Nephron progenitor cell (in vitro differentiated cells): ENCODE data around the gene VGLL4.

Experiments
- DNase-seq: peaks from one replicate; pipeline ENCODE4 v3.0.0; 2021
- H3K27ac Mint-ChIP-seq: 2 replicates; pipeline ENCODE4 v1.8.0; 2021; ENCODE audit warnings: mild to moderate bottlenecking, moderate library complexity, mixed read lengths
- H3K27me3 Mint-ChIP-seq: 2 replicates; pipeline ENCODE4 v1.8.0; 2021; ENCODE audit warnings: mild to moderate bottlenecking, low read depth, mixed read lengths; ENCODE audit not compliant: poor library complexity
- H3K36me3 Mint-ChIP-seq: 2 replicates; pipeline ENCODE4 v1.8.0; 2021; ENCODE audit warnings: low read depth, mixed read lengths
- H3K4me1 Mint-ChIP-seq: 2 replicates; pipeline ENCODE4 v1.8.0; 2021; ENCODE audit warnings: mixed read lengths
- H3K4me3 Mint-ChIP-seq: 2 replicates; pipeline ENCODE4 v1.8.0; 2021; ENCODE audit warnings: mild to moderate bottlenecking, moderate library complexity, mixed read lengths
- H3K9me3 Mint-ChIP-seq: 2 replicates; pipeline ENCODE4 v1.8.0; 2021; ENCODE audit warnings: mild to moderate bottlenecking, moderate library complexity, mixed read lengths
- CTCF ChIP-seq: fragments of 200-600 bp; sonication (generic); IDR thresholded peaks from 2 replicates; pipeline ENCODE4 v1.5.0; 2021; ENCODE audit warnings: antibody characterized with exemption

VGLL4 gene

GRCh38 chr3:11641316-11641682, 2.4 kb downstream of the VGLL4 start:
- TF ChIP-seq CTCF: no peak
- Mint-ChIP-seq H3K4me3 (peak overlapping the region; percentile 97), H3K27ac (peak overlapping the region; percentile 100), H3K9me3 (no peaks in the 10 kb centered on the region), H3K4me1 (peaks cover 73% of the 10 kb centered on the region), H3K27me3 (no peaks in the 10 kb centered on the region), H3K36me3 (peaks cover 3% of the 10 kb centered on the region)
- no peak for DNase-seq

GRCh38 chr3:11640009-11640673, 3.6 kb downstream of the VGLL4 start:
- no peaks in the 10 kb centered on the region for H3K27me3 Mint-ChIP-seq
- peak overlapping the region; percentile 73 for H3K27ac Mint-ChIP-seq
- H3K36me3 Mint-ChIP-seq: peaks cover 8% of the 10 kb centered on the region

GRCh38 chr3:11638495-11639358, 5.0 kb downstream of the VGLL4 start:
- no peak for TF ChIP-seq CTCF
- peak overlapping the region; percentile 97 for H3K4me3 Mint-ChIP-seq
- H3K9me3 Mint-ChIP-seq: no peaks in the 10 kb centered on the region
- DNase-seq: peak; percentile 35
- peaks cover 80% of the 10 kb centered on the region for H3K4me1 Mint-ChIP-seq
- no peaks in the 10 kb centered on the region for H3K27me3 Mint-ChIP-seq
- peaks cover 20% of the 10 kb centered on the region for H3K36me3 Mint-ChIP-seq
- H3K27ac Mint-ChIP-seq: peak overlapping the region; percentile 99

More at GRCh38 chr3:11640009-11640673, 3.6 kb downstream of the VGLL4 start:
- no peak for TF ChIP-seq CTCF
- no peaks in the 10 kb centered on the region for H3K9me3 Mint-ChIP-seq
- H3K4me3 Mint-ChIP-seq: peak overlapping the region; percentile 97
- no peak for DNase-seq
- peaks cover 79% of the 10 kb centered on the region for H3K4me1 Mint-ChIP-seq

- Mint-ChIP-seq H3K4me3 (peak overlapping the region; percentile 97), H3K36me3 (peaks cover 27% of the 10 kb centered on the region), H3K27ac (peak overlapping the region; percentile 99), H3K4me1 (peaks cover 85% of the 10 kb centered on the region), H3K27me3 (no peaks in the 10 kb centered on the region), H3K9me3 (no peaks in the 10 kb centered on the region)
- no peak for TF ChIP-seq CTCF
- DNase-seq: no peak
Measured at GRCh38 chr3:11637901-11638458, 5.7 kb downstream of the VGLL4 start.

- no peak for TF ChIP-seq CTCF
- Mint-ChIP-seq H3K4me1 (peaks cover 94% of the 10 kb centered on the region), H3K4me3 (peak overlapping the region; percentile 97), H3K9me3 (peaks cover 9% of the 10 kb centered on the region), H3K27me3 (no peaks in the 10 kb centered on the region), H3K36me3 (peaks cover 43% of the 10 kb centered on the region), H3K27ac (peak overlapping the region; percentile 55)
- no peak for DNase-seq
Measured at GRCh38 chr3:11636394-11636770, 7.3 kb downstream of the VGLL4 start.
